HCT116 (cell line): ENCODE measurements around the gene H2AZ1. TPM values are rescaled to one million over a fixed set of nuclear protein-coding genes. Genes with fewer than 3 reads are reported as not detected.

Experiments used
- ATAC-seq: fragments of 200-7000 bp; cut with Tn5 transposase; 2 replicates; pipeline ENCODE4 v1.9.1; 2020; ENCODE audit warnings: mild to moderate bottlenecking, moderate library complexity
- BruUV-seq: library from RNA; stranded (reverse); fragments of 400-500 nt; replicated peaks from 2 replicates; lab custom pipeline; 2021; lab: Mats Ljungman, UMichigan
- CTCF ChIA-PET: fragments of 300-600 bp; sonication (Branson Sonifier 250); formaldehyde crosslinking; loops from one replicate; lab custom pipeline; 2021; ENCODE audit warnings: antibody characterized with exemption; lab: Charles Lee
- POLR2A ChIA-PET: fragments of 300-600, 350-600 bp; sonication (Branson Sonifier 250); formaldehyde crosslinking; loops from one replicate; lab custom pipeline; 2021; ENCODE audit warnings: antibody characterized with exemption; lab: Charles Lee
- RAD21 ChIA-PET, 2 experiments: fragments of 300-600 bp; sonication (Branson Sonifier 250); formaldehyde crosslinking; loops; one replicate each; lab custom pipeline; 2023; ENCODE audit warnings: low total read pairs in 2 of 2; ENCODE audit not compliant: uncharacterized antibody in 2 of 2, unreplicated experiment in 2 of 2, low non-redundant PET in 1 of 2; lab: Charles Lee
- DNase-seq: peaks from one replicate; pipeline ENCODE4 v3.0.0-alpha.2; 2010; ENCODE audit warnings: low read depth, low spot score
- H2AFZ ChIP-seq: fragments of 200-600 bp; shearing (Covaris generic), sonication (generic); 2 replicates; pipeline ENCODE4 v1.6.1; 2017; ENCODE audit warnings: low read depth, mixed run types, mixed read lengths, antibody characterized with exemption, low read length; ENCODE audit not compliant: poor library complexity, severe bottlenecking
- H3K27ac ChIP-seq: 2 replicates; pipeline ENCODE4 v1.5.1; 2012; ENCODE audit warnings: low read depth, low read length
- H3K27me3 ChIP-seq: fragments of 200-600 bp; sonication (generic); 2 replicates; pipeline ENCODE4 v1.6.1; 2016; ENCODE audit warnings: mixed run types, low read length, mixed read lengths; ENCODE audit not compliant: insufficient read depth
- H3K36me3 ChIP-seq, 2 experiments: fragments of 200-500 bp in 1 of 2; fragments of 200-600 bp in 1 of 2; sonication (Bioruptor generic) in 1 of 2; sonication (generic) in 1 of 2; 2 replicates each; pipeline versions ENCODE4 v1.5.1 to v1.6.1; 2014 to 2016; ENCODE audit warnings: low read length in 2 of 2, inconsistent platforms in 1 of 2, mixed read lengths in 1 of 2, mixed run types in 1 of 2; ENCODE audit not compliant: insufficient read depth in 2 of 2, control insufficient read depth in 1 of 2
- H3K4me1 ChIP-seq, 2 experiments: fragments of 200-600 bp in 1 of 2; sonication (generic) in 1 of 2; 2 replicates each; pipeline versions ENCODE4 v1.5.1 to v1.6.1; 2012 to 2017; ENCODE audit warnings: low read length in 2 of 2, inconsistent platforms in 1 of 2, mild to moderate bottlenecking in 1 of 2, mixed read lengths in 1 of 2, mixed run types in 1 of 2, moderate library complexity in 1 of 2; ENCODE audit not compliant: insufficient read depth in 2 of 2, control insufficient read depth in 1 of 2
- H3K4me2 ChIP-seq: fragments of 200-600 bp; sonication (generic); 2 replicates; pipeline ENCODE4 v1.6.1; 2017; ENCODE audit warnings: mixed run types, low read length, mixed read lengths
- H3K4me3 ChIP-seq, 2 experiments: fragments of 200-600 bp in 1 of 2; sonication (generic) in 1 of 2; replicated peaks in 1 of 2; 2 replicates each; pipeline ENCODE4 v1.5.1; 2011 to 2016; ENCODE audit warnings: low read length in 2 of 2, control low read depth in 1 of 2, low read depth in 1 of 2, mild to moderate bottlenecking in 1 of 2, mixed read lengths in 1 of 2, mixed run types in 1 of 2
- H3K79me2 ChIP-seq: fragments of 200-600 bp; sonication (generic); 2 replicates; pipeline ENCODE4 v1.6.1; 2017; ENCODE audit warnings: mild to moderate bottlenecking, mixed run types, low read length, moderate library complexity, mixed read lengths; ENCODE audit not compliant: insufficient read depth
- H3K9ac ChIP-seq: fragments of 200-600 bp; sonication (generic); 2 replicates; pipeline ENCODE4 v1.6.1; 2016; ENCODE audit warnings: low read length, mixed read lengths
- H3K9me2 ChIP-seq: fragments of 200-600 bp; sonication (generic), shearing (Covaris generic); 2 replicates; pipeline ENCODE4 v1.6.1; 2017; ENCODE audit warnings: mixed run types, mild to moderate bottlenecking, moderate library complexity; ENCODE audit not compliant: insufficient read depth
- H3K9me3 ChIP-seq, 2 experiments: fragments of 200-500 bp in 1 of 2; fragments of 200-600 bp in 1 of 2; sonication (Bioruptor generic) in 1 of 2; sonication (generic) in 1 of 2; 2 replicates each; pipeline ENCODE4 v1.6.1; 2014 to 2017; ENCODE audit warnings: low read length in 2 of 2, mixed read lengths in 2 of 2, inconsistent platforms in 1 of 2, low read depth in 1 of 2, mild to moderate bottlenecking in 1 of 2, mixed run types in 1 of 2, moderate library complexity in 1 of 2; ENCODE audit not compliant: control insufficient read depth in 1 of 2, insufficient read depth in 1 of 2
- H4K20me1 ChIP-seq: fragments of 200-600 bp; sonication (generic), shearing (Covaris generic); 2 replicates; pipeline ENCODE4 v1.6.1; 2017; ENCODE audit warnings: mixed run types, mild to moderate bottlenecking, moderate library complexity; ENCODE audit not compliant: insufficient read depth
- ATF3 ChIP-seq: IDR thresholded peaks from 2 replicates; pipeline ENCODE4 v1.6.1; 2012
- CTCF ChIP-seq, 3 experiments: fragments of 200-600 bp in 1 of 3; sonication (generic) in 1 of 3; IDR thresholded peaks in 2 of 3; conservative IDR thresholded peaks in 1 of 3; 2 replicates each; pipeline ENCODE4 v1.5.1; 2012 to 2017; ENCODE audit warnings: low read depth in 2 of 3, low read length in 2 of 3, antibody characterized with exemption in 1 of 3, borderline replicate concordance in 1 of 3, control low read depth in 1 of 3, mild to moderate bottlenecking in 1 of 3, mixed read lengths in 1 of 3, mixed run types in 1 of 3, moderate library complexity in 1 of 3; ENCODE audit not compliant: insufficient read depth in 1 of 3
- FOSL1 ChIP-seq: IDR thresholded peaks from 2 replicates; pipeline ENCODE4 v1.6.1; 2012; ENCODE audit warnings: low read depth
- MAX ChIP-seq: IDR thresholded peaks from 2 replicates; pipeline ENCODE4 v1.6.1; 2012
- REST ChIP-seq: IDR thresholded peaks from 2 replicates; pipeline ENCODE4 v1.6.1; 2012; ENCODE audit warnings: low read depth
- YY1 ChIP-seq: IDR thresholded peaks from 2 replicates; pipeline ENCODE4 v1.6.1; 2011; ENCODE audit warnings: low read length, low read depth, moderate library complexity, mild to moderate bottlenecking; ENCODE audit not compliant: insufficient replicate concordance; ENCODE audit errors: extremely low read depth
- ZBTB33 ChIP-seq: IDR thresholded peaks from 2 replicates; pipeline ENCODE4 v1.6.1; 2011; ENCODE audit warnings: mild to moderate bottlenecking, low read length, moderate library complexity; ENCODE audit not compliant: insufficient replicate concordance; ENCODE audit errors: extremely low read depth
- intact Hi-C: fragments of 100-400 bp; cut with micrococcal nuclease; formaldehyde crosslinking; loops from 2 replicates; pipeline ENCODE4 v1.10.0; 2022
- total RNA-seq: library from RNA; stranded (reverse); gene quantifications from one replicate; pipeline ENCODE4 v1.2.1, GENCODE V29; 2021; ENCODE audit not compliant: unreplicated experiment

H2AZ1 gene
- total RNA-seq, 1 experiment from 2014 or later: 839 TPM

- H3K9ac ChIP-seq: no peak overlapping the region
- intact Hi-C loops: no loop called here
- peaks cover 8% of the 10 kb centered on the region; the same call in 1 of the 2 replicates for H4K20me1 ChIP-seq
- TF ChIP-seq ZBTB33: no peak
- no peak for TF ChIP-seq FOSL1
- no peak for TF ChIP-seq YY1
- TF ChIP-seq CTCF (IDR thresholded peaks at IDR 0.05 in 2 of 3, conservative IDR thresholded peaks at IDR 0.05 in 1 of 3; ENCODE audit: borderline replicate concordance in 1 of 3, insufficient read depth in 1 of 3, low read depth in 2 of 3, low read length in 2 of 3): no peak
- no peak for TF ChIP-seq REST
- no peak for TF ChIP-seq ATF3
- no peak for TF ChIP-seq MAX
- no peak overlapping the region for H2AFZ ChIP-seq
- ChIA-PET RAD21 (no interaction called here), CTCF (no interaction called here), POLR2A (no interaction called here)
- ATAC-seq (no peak), DNase-seq (no peak)
- no peak overlapping the region for H3K27ac ChIP-seq
- H3K36me3 ChIP-seq: peaks cover 12% of the 10 kb centered on the region in 2 experiments; a peak in 3 of 4 replicates
- peaks cover 91% of the 10 kb centered on the region for H3K79me2 ChIP-seq
- no peaks in the 10 kb centered on the region for H3K27me3 ChIP-seq
- BruUV-seq: no TSS peak
- H3K4me3 ChIP-seq: no peak overlapping the region
- peaks cover 16 to 31% of the 10 kb centered on the region in 2 experiments; a peak in 3 of 4 replicates for H3K4me1 ChIP-seq
- H3K9me3 ChIP-seq: no peaks in the 10 kb centered on the region
- no peak overlapping the region for H3K4me2 ChIP-seq
- H3K9me2 ChIP-seq: no peaks in the 10 kb centered on the region
Observed at GRCh38 chr4:99943904-99944437, 6.1 kb downstream of the H2AZ1 start.
